Measurements from ENCODE around the gene ALLC. TPM values are rescaled to one million over a fixed set of nuclear protein-coding genes. Genes with fewer than 3 reads are reported as not detected.

ALLC gene
- total RNA-seq, 1 donor from 2014 or later, result not detected

GRCh38 chr2:3741396-3741795 is 83.4 kb downstream of the ALLC start:
- no peaks in the 10 kb centered on the region for H3K27me3 ChIP-seq (ENCODE audit: control insufficient read depth, insufficient read depth, low read length)
- TF ChIP-seq CTCF (IDR thresholded peaks at IDR 0.05; ENCODE audit: insufficient read depth, low read length, severe bottlenecking), result no peak
- DNase-seq (ENCODE audit: low read depth), result no peak
- no peaks in the 10 kb centered on the region for H3K36me3 ChIP-seq (ENCODE audit: control insufficient read depth, insufficient read depth, low read length)
- FAIRE-seq, result no peak
- H3K4me3 ChIP-seq (ENCODE audit: low read depth, low read length), result no peak overlapping the region

GRCh38 chr2:3741867-3742602 is 84.0 kb downstream of the ALLC start:
- DNase-seq (ENCODE audit: low read depth) (no peak), FAIRE-seq (no peak)
- no peaks in the 10 kb centered on the region for H3K27me3 ChIP-seq (ENCODE audit: control insufficient read depth, insufficient read depth, low read length)
- TF ChIP-seq CTCF (IDR thresholded peaks at IDR 0.05; ENCODE audit: insufficient read depth, low read length, severe bottlenecking), result no peak
- H3K36me3 ChIP-seq (ENCODE audit: control insufficient read depth, insufficient read depth, low read length), result no peaks in the 10 kb centered on the region
- H3K4me3 ChIP-seq (ENCODE audit: low read depth, low read length), result no peak overlapping the region

- no peak overlapping the region for H3K4me3 ChIP-seq (ENCODE audit: low read depth, low read length)
- no peak for DNase-seq (ENCODE audit: low read depth)
- FAIRE-seq, result no peak
- no peaks in the 10 kb centered on the region for H3K27me3 ChIP-seq (ENCODE audit: control insufficient read depth, insufficient read depth, low read length)
- TF ChIP-seq CTCF (IDR thresholded peaks at IDR 0.05; ENCODE audit: insufficient read depth, low read length, severe bottlenecking), result no peak
- H3K36me3 ChIP-seq (ENCODE audit: control insufficient read depth, insufficient read depth, low read length), result no peaks in the 10 kb centered on the region
Measured at GRCh38 chr2:3742743-3743508, 84.9 kb downstream of the ALLC start.

GRCh38 chr2:3743951-3744555 is 86.1 kb downstream of the ALLC start:
- no peaks in the 10 kb centered on the region for H3K27me3 ChIP-seq (ENCODE audit: control insufficient read depth, insufficient read depth, low read length)
- H3K36me3 ChIP-seq (ENCODE audit: control insufficient read depth, insufficient read depth, low read length), result no peaks in the 10 kb centered on the region
- no peak for TF ChIP-seq CTCF (IDR thresholded peaks at IDR 0.05; ENCODE audit: insufficient read depth, low read length, severe bottlenecking)
- DNase-seq (ENCODE audit: low read depth) (no peak), FAIRE-seq (peak; percentile 18)
- H3K4me3 ChIP-seq (ENCODE audit: low read depth, low read length), result no peak overlapping the region

GRCh38 chr2:3745920-3746319 is 87.9 kb downstream of the ALLC start:
- no peaks in the 10 kb centered on the region for H3K36me3 ChIP-seq (ENCODE audit: control insufficient read depth, insufficient read depth, low read length)
- DNase-seq (ENCODE audit: low read depth) (no peak), FAIRE-seq (no peak)
- H3K27me3 ChIP-seq (ENCODE audit: control insufficient read depth, insufficient read depth, low read length), result no peaks in the 10 kb centered on the region
- H3K4me3 ChIP-seq (ENCODE audit: low read depth, low read length), result no peak overlapping the region
- TF ChIP-seq CTCF (IDR thresholded peaks at IDR 0.05; ENCODE audit: insufficient read depth, low read length, severe bottlenecking), result no peak
